ENCODE data around the gene HSD17B13.

The HSD17B13 gene

GRCh38 chr4:87260477-87260876 lies 62.2 kb downstream of the HSD17B13 start:
- TF ChIP-seq SIN3A (IDR thresholded peaks at IDR 0.05; ENCODE audit: borderline replicate concordance, insufficient read depth, low read length) (no peak), FOXP2 (optimal IDR thresholded peaks at IDR 0.05; ENCODE audit: borderline replicate concordance, extremely low read depth, extremely low read length, insufficient read depth) (no peak), TAF1 (IDR thresholded peaks at IDR 0.05; ENCODE audit: borderline replicate concordance, insufficient read depth, low read length) (no peak), POLR2AphosphoS5 (IDR thresholded peaks at IDR 0.05; ENCODE audit: low read depth, low read length) (no peak)
- TF ChIP-seq, protein P1, sequence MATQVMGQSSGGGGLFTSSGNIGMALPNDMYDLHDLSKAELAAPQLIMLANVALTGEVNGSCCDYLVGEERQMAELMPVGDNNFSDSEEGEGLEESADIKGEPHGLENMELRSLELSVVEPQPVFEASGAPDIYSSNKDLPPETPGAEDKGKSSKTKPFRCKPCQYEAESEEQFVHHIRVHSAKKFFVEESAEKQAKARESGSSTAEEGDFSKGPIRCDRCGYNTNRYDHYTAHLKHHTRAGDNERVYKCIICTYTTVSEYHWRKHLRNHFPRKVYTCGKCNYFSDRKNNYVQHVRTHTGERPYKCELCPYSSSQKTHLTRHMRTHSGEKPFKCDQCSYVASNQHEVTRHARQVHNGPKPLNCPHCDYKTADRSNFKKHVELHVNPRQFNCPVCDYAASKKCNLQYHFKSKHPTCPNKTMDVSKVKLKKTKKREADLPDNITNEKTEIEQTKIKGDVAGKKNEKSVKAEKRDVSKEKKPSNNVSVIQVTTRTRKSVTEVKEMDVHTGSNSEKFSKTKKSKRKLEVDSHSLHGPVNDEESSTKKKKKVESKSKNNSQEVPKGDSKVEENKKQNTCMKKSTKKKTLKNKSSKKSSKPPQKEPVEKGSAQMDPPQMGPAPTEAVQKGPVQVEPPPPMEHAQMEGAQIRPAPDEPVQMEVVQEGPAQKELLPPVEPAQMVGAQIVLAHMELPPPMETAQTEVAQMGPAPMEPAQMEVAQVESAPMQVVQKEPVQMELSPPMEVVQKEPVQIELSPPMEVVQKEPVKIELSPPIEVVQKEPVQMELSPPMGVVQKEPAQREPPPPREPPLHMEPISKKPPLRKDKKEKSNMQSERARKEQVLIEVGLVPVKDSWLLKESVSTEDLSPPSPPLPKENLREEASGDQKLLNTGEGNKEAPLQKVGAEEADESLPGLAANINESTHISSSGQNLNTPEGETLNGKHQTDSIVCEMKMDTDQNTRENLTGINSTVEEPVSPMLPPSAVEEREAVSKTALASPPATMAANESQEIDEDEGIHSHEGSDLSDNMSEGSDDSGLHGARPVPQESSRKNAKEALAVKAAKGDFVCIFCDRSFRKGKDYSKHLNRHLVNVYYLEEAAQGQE (IDR thresholded peaks at IDR 0.05; ENCODE audit: insufficient read depth in 1 of 2, low read depth in 2 of 2, low read length in 2 of 2): no peak

DNA sequence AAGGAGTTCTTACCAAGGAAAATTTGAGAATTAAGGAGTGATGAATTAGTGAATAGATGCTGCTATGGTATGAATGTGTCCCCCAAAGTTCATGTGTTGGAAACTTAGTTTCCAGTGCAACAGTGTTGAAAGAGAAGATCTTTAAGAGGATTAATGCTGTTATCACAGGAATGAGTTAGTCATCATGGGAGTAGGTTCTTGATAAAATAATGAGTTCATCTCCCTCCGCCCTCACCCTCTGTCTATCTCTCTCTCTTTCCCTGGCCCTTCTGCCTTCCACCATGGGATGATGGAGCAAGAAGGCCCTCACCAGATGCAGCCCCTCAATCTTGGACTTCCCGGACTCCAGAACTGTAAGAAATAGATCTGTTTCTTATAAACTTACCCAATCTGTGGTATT lies 64.0 kb downstream of the HSD17B13 start:
- TF ChIP-seq, protein P1 (IDR thresholded peaks at IDR 0.05; ENCODE audit: insufficient read depth in 1 of 2, low read depth in 2 of 2, low read length in 2 of 2): no peak
- TF ChIP-seq FOXP2 (optimal IDR thresholded peaks at IDR 0.05; ENCODE audit: borderline replicate concordance, extremely low read depth, extremely low read length, insufficient read depth) (no peak), SIN3A (IDR thresholded peaks at IDR 0.05; ENCODE audit: borderline replicate concordance, insufficient read depth, low read length) (no peak), TAF1 (IDR thresholded peaks at IDR 0.05; ENCODE audit: borderline replicate concordance, insufficient read depth, low read length) (no peak), POLR2AphosphoS5 (IDR thresholded peaks at IDR 0.05; ENCODE audit: low read depth, low read length) (no peak)

DNA sequence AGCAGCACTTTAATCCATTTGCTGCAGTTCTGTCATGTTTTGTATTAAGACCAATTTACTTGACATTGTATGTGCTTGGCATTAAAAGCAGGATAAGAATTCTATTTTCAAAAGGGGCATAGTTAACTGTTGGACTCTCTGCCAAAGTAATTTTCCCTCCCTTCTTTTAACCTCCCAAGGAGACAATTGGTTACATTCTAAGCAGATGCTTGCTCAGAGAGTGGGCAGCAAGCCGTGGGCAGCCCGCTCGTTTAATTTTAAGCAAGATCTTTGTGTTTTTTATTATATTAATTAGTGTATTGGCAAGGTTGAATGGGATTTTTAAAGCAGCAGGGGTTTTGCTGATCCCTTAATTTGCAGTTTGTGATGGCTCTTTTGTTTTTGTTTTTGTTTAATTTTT lies 65.2 kb downstream of the HSD17B13 start:
- TF ChIP-seq FOXP2 (optimal IDR thresholded peaks at IDR 0.05; ENCODE audit: borderline replicate concordance, extremely low read depth, extremely low read length, insufficient read depth) (no peak), POLR2AphosphoS5 (IDR thresholded peaks at IDR 0.05; ENCODE audit: low read depth, low read length) (no peak), SIN3A (IDR thresholded peaks at IDR 0.05; ENCODE audit: borderline replicate concordance, insufficient read depth, low read length) (no peak), TAF1 (IDR thresholded peaks at IDR 0.05; ENCODE audit: borderline replicate concordance, insufficient read depth, low read length) (no peak)
- TF ChIP-seq, protein P1 (IDR thresholded peaks at IDR 0.05; ENCODE audit: insufficient read depth in 1 of 2, low read depth in 2 of 2, low read length in 2 of 2): no peak

GRCh38 chr4:87255755-87256154 lies 66.9 kb downstream of the HSD17B13 start:
- TF ChIP-seq, protein P1 (IDR thresholded peaks at IDR 0.05; ENCODE audit: insufficient read depth in 1 of 2, low read depth in 2 of 2, low read length in 2 of 2): no peak
- TF ChIP-seq SIN3A (IDR thresholded peaks at IDR 0.05; ENCODE audit: borderline replicate concordance, insufficient read depth, low read length): no peak
- TF ChIP-seq FOXP2 (optimal IDR thresholded peaks at IDR 0.05; ENCODE audit: borderline replicate concordance, extremely low read depth, extremely low read length, insufficient read depth): no peak
- TF ChIP-seq POLR2AphosphoS5 (IDR thresholded peaks at IDR 0.05; ENCODE audit: low read depth, low read length): no peak
- no peak for TF ChIP-seq TAF1 (IDR thresholded peaks at IDR 0.05; ENCODE audit: borderline replicate concordance, insufficient read depth, low read length)

All from PFSK-1 (cell line).